GM13977 (cell line): ENCODE results near the gene APBA1.

Source experiments
- DNase-seq: peaks from one replicate; pipeline ENCODE4 v3.0.0; 2012; ENCODE audit warnings: low spot score
- CTCF ChIP-seq: IDR thresholded peaks from 2 replicates; pipeline ENCODE4 v1.5.1; 2012; ENCODE audit warnings: mild to moderate bottlenecking, control low read depth; ENCODE audit not compliant: insufficient read depth; ENCODE audit errors: extremely low read depth, missing control alignments
- in situ Hi-C: fragments of 300-500 bp; cut with MboI; formaldehyde crosslinking; loops from one replicate; pipeline ENCODE4 v1.12.0; 2022; ENCODE audit warnings: low sequenced_read_pairs, low pct_unique_long_range_greater_than_20kb, mixed read lengths, inconsistent platforms; ENCODE audit not compliant: unreplicated experiment

The APBA1 gene

GRCh38 chr9:69495296-69495695 lies 176.9 kb downstream of the APBA1 start:
- no peak for TF ChIP-seq CTCF
- in situ Hi-C loops: no loop called here
- DNase-seq: no peak

- no peak for TF ChIP-seq CTCF
- no peak for DNase-seq
- in situ Hi-C loops: no loop called here
These were observed 177.4 kb downstream of the APBA1 start for GRCh38 chr9:69494763-69495162.

GRCh38 chr9:69494208-69494607 lies 178.0 kb downstream of the APBA1 start:
- DNase-seq: no peak
- no peak for TF ChIP-seq CTCF
- in situ Hi-C loops: no loop called here

GRCh38 chr9:69486498-69486897 lies 185.7 kb downstream of the APBA1 start:
- DNase-seq: no peak
- TF ChIP-seq CTCF: no peak
- in situ Hi-C loops: no loop called here

- TF ChIP-seq CTCF: no peak
- no peak for DNase-seq
- in situ Hi-C loops: no loop called here
These were observed 186.7 kb downstream of the APBA1 start for GRCh38 chr9:69485466-69485865.

- no peak for DNase-seq
- no peak for TF ChIP-seq CTCF
- in situ Hi-C loops: no loop called here
These were observed 188.2 kb downstream of the APBA1 start for GRCh38 chr9:69483886-69484422.

- DNase-seq: no peak
- no peak for TF ChIP-seq CTCF
- in situ Hi-C loops: no loop called here
These were observed 195.4 kb downstream of the APBA1 start for GRCh38 chr9:69476797-69477196.
